KOPT-K1 (cell line): ENCODE results near the gene ERC2.
"Not testable (repeated sequence)": the region's sequence is repeated elsewhere in the genome, so short reads cannot be mapped to it uniquely, and the experiment has no call there.

Experiments
- H3K27ac ChIP-seq: fragments of 200-600 bp; sonication (generic); 2 replicates; pipeline ENCODE4 v1.5.1; 2016; ENCODE audit warnings: antibody characterized with exemption, mild to moderate bottlenecking, low read depth, low read length; ENCODE audit not compliant: poor library complexity, severe bottlenecking
- H3K36me3 ChIP-seq: fragments of 200-600 bp; sonication (generic); 2 replicates; pipeline ENCODE4 v1.5.1; 2017; ENCODE audit warnings: antibody characterized with exemption, mild to moderate bottlenecking, low read length, moderate library complexity; ENCODE audit not compliant: insufficient read depth
- H3K9me3 ChIP-seq: fragments of 200-600 bp; sonication (generic); 2 replicates; pipeline ENCODE4 v1.5.1; 2017; ENCODE audit warnings: antibody characterized with exemption, low read length, mild to moderate bottlenecking; ENCODE audit not compliant: insufficient read depth, poor library complexity, severe bottlenecking

ERC2 gene

DNA sequence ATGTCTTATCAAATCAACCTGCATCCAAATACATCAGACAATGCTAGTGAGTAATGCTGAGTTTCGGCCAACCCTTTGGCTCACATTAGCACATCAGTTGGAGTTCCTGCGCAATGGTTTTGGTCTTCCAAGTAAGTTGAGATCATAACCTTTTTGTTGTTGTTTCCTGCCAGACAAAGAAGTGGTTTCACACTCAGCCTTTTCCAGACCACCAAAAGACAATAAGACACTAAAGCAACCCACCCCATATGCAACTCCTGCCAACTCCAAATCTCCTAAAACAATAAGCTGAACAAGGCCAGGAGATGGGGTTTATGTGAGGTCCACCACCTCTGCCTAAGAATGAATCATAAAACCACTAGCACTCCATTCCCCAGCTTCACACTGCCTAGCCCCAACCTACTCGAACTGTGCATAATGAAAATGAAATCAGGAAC lies 177.0 kb downstream of the ERC2 start:
- H3K36me3 ChIP-seq, result no peaks in the 10 kb centered on the region
- no peaks in the 10 kb centered on the region for H3K9me3 ChIP-seq
- H3K27ac ChIP-seq, result no peak overlapping the region

DNA sequence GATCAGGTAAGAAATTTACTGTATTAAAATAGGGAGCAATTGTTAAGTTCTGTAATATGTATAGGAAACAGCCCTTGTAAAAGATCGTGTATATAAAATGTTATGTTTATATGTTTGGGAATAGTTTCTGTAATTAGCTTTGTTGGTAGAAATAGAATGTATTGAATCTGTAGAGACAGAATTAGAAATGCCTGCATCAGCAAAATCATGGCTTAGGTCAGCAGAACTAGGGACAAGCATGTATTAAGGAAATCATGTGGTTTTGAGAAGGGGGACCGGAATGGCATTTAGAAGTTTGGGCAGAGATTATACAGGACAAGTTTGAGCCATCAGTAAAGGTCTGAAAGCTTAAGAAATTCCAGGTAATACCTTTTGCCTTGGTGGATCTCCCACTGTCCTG lies 177.9 kb downstream of the ERC2 start:
- H3K9me3 ChIP-seq, result no peaks in the 10 kb centered on the region
- no peak overlapping the region for H3K27ac ChIP-seq
- no peaks in the 10 kb centered on the region for H3K36me3 ChIP-seq

DNA sequence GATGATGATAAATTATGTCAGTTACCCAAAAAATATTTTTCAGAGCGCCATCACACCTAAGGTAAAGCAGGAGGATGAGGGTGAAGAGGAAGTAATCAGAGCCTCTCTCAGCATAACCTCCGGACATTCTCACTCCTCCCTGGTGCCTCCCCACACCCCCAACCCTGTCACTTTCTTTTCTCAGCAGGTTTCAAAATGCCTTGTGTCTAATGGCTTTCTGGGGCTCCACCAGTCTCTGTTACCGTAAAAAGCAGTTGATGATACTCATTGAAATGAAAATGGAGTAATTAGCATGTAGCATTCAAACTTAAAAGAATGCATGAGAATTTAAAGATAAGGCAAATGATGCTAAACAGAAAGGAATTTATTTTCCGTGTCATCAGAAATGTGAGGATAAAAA lies 180.0 kb downstream of the ERC2 start:
- no peak overlapping the region for H3K27ac ChIP-seq

DNA sequence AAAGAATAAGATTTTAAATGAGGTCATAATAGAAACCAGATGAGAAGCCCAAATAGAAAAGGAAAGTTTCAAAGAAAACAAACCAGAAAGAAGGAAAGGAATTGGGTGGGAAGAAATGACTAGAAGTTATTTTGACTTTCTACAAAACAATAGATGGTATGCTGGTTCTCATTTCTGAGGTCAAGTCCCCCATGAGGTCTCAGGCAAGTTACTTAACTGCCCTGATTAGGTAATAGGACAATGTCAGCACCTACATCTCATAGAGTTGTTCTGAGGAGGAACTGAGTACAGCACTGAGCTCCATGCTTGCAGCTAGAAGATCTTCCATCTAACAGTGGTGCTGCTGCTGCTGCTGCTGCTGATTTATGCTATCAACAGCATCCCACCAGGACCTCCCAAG lies 185.9 kb downstream of the ERC2 start:
- no peaks in the 10 kb centered on the region for H3K36me3 ChIP-seq
- H3K27ac ChIP-seq, result no peak overlapping the region
- H3K9me3 ChIP-seq, result no peaks in the 10 kb centered on the region

More for the DNA sequence above, 180.0 kb downstream of the ERC2 start:
- Histone ChIP-seq H3K36me3 (no peaks in the 10 kb centered on the region), H3K9me3 (no peaks in the 10 kb centered on the region)

DNA sequence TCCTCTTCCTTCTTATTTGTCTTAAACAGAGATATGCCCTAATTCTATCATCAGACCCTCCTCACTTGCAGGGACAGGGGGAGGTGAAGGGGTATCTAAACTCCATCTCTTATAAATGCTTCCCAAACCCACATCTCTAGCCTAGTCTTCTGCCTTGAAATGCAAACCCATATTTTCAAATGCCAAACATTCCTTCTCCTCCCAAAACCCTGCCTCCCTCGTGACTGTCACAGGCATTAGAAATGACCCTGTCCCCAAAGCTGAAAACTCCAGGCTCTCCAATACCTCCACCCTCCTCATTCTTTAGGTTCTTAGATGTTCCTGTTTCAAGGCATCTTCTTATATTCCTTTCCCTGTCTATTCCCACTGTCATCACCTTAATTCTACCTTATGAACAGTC lies 191.0 kb downstream of the ERC2 start:
- Histone ChIP-seq H3K27ac (no peak overlapping the region), H3K9me3 (no peaks in the 10 kb centered on the region), H3K36me3 (no peaks in the 10 kb centered on the region)

DNA sequence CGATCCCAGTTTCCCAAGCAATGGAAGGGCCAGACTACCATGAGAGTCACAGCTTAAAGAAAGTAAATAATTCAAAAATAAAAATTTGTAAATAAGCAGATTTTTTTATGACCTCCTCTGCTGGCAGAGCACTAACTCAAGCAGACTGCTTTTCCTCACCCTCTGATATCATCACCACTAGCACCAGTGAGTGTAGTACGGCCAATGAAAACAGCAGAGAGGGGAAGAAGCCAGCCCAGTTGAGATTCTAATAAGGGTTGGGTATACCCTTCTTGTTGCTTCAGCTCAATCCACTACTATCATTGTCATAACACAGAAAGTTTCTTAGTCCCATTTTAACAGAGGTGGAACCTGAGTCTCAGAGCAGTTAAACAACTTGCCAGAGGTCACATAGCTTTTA lies 193.1 kb downstream of the ERC2 start:
- H3K9me3 ChIP-seq, result no peaks in the 10 kb centered on the region
- no peaks in the 10 kb centered on the region for H3K36me3 ChIP-seq
- H3K27ac ChIP-seq, result no peak overlapping the region

DNA sequence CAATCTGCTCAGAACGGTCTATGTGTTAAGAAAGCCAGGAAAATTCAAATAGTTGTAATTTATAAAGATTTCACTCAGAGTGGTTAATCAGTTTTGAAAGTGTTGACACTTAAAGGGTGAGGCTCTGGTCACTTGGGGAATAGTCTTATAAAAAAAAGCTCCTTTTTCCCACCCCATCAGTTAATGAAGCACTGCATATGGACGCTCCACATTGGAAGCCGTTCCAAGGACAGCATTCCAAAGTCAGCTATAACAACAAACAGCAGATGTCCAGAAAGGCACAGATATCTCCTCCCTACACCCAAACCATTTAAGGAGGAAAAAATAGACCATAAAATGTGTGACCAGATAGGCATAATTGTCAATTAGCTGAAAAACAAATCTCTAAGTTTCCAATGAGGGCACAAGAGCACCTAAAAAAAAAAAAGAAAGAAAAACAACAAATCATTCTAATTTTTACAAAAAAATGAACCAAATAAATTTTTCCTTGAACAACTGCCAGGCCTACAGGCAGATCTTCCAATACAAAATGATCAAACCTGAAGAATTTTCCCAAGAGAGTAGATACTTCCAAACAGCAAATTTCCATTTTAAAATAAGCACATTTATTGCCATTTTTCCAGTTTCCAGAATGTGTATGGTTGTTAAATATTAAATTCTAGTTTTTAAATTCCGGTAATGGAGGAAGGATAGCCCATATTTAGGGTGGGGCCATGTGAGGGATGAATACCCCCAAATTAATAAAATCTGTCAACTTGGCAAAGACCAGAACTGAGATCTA lies 198.3 kb downstream of the ERC2 start:
- no peak overlapping the region for H3K27ac ChIP-seq
- H3K9me3 ChIP-seq, result no peaks in the 10 kb centered on the region
- no peaks in the 10 kb centered on the region for H3K36me3 ChIP-seq

DNA sequence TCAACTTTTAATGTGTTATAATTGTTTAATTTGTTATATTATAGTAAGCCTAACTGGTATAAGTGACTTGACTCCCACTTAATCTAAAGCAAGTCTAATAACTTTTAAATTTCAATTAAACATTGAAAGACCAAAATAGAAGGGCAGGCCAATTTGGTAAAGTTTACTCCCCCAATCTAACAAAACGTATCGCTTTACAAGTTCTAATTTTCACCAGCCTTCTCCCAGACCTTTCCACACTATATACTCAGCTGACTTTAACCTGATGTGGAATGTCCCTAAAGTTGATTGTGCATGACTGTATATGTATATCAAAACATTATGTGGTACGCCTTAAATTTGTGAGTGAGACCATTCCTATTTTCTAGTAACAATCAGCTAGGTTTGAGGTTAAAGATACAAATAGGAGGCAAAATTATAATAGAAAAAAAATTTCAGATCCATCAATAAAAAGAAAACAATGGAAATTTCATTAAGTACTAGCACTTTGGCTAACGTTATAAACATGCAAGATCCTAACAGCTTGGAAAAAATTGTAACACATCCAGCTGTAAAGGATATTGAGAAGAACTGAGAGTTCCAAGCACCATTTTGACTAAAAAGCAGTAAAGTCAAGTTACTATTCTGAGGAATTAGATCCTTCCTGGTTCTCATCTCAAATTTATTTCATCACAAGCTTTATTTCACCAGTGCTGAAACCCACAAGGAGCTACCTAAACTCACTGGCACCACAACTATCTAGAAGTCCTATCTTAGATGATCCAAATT lies 199.5 kb downstream of the ERC2 start:
- no peak overlapping the region for H3K27ac ChIP-seq

DNA sequence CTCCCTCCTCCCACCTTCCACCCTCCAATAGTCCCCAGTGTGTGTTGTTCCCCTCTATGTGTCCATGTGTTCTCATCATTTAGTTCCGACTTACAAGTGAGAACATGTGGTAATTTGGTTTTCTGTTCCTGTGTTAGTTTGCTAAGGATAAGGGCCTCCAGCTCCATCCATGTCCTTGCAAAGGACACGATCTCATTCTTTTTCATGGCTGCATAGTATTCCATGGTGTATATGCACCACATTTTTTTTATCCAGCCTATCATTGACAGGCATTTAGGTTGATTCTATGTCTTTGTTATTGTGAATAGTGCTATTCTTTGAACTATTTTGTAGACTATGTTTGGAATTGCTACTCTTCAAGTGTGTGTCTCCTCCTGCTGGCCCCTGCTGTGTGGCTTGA lies 206.4 kb downstream of the ERC2 start:
- not testable (repeated sequence) for H3K27ac ChIP-seq, H3K9me3 ChIP-seq, H3K36me3 ChIP-seq

More for the DNA sequence above, 199.5 kb downstream of the ERC2 start:
- Histone ChIP-seq H3K9me3 (no peaks in the 10 kb centered on the region), H3K36me3 (no peaks in the 10 kb centered on the region)

DNA sequence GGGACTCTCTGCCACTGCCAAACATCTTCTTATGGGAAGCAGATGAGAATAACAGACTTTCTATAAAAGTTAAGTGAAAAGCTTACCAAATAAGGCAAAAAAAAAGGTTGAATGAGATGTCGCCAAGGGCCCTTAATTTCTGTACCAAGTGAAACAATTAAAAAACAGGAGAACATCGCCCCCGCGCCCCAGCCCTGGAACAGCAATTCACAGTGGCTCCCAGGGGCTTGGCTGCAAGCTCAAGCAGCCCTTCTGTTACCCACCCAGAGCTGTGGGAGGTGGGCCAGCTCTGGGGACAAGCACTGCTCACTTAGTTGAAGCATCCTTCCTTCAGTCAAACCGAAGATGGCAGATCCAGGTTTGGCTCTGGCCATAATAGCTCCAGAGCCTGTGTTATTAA lies 208.0 kb downstream of the ERC2 start:
- Histone ChIP-seq H3K27ac (no peak overlapping the region), H3K36me3 (no peaks in the 10 kb centered on the region), H3K9me3 (no peaks in the 10 kb centered on the region)

DNA sequence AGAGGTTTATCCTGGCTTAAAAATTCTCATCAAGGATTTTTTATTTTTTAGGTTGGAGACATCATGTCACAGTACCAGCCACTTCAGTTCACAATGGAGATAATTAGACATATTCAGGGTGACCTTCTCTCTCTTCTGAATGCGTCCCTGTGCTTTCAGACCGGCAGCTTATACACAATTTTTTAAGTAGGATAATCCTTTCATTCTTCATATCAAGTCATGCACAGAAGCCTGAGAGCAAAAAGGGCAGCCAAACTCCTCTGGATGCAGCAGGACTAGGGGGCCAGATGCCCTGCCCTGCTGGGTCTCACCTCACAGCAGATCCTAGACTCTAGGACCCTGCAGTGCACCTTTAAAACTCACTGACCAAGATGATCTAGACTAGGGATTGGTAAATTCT lies 210.4 kb downstream of the ERC2 start:
- no peaks in the 10 kb centered on the region for H3K36me3 ChIP-seq
- H3K27ac ChIP-seq, result no peak overlapping the region
- no peaks in the 10 kb centered on the region for H3K9me3 ChIP-seq

DNA sequence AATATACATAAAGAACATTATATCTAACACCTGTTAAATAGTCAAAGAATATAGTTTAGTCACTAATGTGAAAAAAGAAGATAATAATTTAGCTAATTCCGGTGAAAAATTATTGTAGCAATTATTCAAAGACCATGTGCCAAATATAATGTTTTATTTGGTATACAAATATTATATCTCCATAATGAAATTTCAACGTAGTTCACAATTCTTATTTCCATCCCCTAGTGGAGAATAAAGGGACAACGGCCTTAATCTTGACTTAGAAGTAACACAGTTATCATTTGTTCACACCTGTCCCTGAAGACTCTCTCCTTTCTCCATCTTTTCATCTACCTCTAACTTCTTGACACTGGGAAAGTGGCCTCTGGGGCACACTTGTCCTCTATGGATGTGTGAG lies 213.4 kb downstream of the ERC2 start:
- Histone ChIP-seq H3K9me3 (no peaks in the 10 kb centered on the region), H3K27ac (no peak overlapping the region), H3K36me3 (no peaks in the 10 kb centered on the region)

DNA sequence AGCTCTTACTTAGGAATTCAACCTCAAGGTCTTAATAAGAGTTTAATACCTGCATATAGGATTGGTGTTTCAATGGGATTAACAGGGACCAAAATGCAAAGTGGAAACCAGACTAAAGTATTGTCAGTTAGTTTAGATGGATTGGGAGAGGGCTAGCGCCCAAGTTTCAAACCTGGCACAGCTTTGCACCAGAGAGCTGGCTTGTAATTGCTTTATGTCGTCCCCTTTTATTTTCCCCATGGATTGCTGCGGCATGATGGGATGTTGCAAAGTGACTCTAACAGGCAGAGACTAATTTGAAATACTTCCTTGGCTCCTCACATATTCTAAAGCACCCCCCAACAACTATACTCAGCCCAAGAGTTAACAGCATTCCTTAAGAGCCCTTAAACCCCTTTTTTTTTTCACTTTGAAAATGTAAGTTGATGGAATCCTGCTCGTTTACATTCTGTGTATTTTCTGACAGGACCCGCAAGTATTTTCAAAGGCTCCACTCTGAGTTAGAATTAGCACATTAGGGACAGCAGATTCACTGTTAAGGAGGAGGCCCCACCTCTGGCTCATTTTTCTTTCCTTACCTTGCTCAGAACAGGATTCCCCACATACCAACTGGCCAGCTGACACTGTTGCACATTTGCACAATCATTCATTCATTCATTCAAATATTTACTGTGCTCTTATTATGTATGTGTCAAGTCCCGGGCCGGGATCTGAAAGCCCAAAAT lies 214.2 kb downstream of the ERC2 start:
- no peaks in the 10 kb centered on the region for H3K9me3 ChIP-seq
- H3K27ac ChIP-seq, result no peak overlapping the region

DNA sequence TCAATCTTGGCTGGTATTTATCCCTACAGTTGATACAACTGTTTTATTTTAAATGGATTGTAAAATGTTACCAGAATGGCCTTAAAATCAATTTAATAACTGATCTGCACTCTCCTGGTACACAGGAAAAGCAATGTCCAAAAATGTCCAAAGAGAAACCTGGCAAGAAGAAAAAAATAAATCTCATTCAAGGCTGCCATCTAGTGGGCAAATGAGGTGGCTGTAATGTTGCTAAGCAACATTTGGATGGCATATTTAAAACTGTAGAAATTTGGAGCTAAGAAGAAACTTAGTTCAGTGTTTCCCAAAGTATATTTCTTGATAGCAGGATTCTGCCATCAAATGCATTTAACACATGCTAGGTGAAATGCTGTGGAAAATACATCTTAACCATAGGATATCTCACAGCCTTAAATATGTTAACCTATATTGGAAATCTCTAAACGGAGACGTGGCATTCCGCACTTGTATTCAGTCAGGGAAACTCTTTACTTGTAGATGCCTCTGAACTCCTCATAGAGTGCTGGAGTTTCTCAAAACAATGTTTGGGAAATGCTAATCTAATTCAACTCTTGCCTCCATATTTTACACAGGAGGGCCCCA lies 216.8 kb downstream of the ERC2 start:
- no peaks in the 10 kb centered on the region for H3K9me3 ChIP-seq
- no peaks in the 10 kb centered on the region for H3K36me3 ChIP-seq
- H3K27ac ChIP-seq, result no peak overlapping the region

More for the DNA sequence above, 214.2 kb downstream of the ERC2 start:
- no peaks in the 10 kb centered on the region for H3K36me3 ChIP-seq

DNA sequence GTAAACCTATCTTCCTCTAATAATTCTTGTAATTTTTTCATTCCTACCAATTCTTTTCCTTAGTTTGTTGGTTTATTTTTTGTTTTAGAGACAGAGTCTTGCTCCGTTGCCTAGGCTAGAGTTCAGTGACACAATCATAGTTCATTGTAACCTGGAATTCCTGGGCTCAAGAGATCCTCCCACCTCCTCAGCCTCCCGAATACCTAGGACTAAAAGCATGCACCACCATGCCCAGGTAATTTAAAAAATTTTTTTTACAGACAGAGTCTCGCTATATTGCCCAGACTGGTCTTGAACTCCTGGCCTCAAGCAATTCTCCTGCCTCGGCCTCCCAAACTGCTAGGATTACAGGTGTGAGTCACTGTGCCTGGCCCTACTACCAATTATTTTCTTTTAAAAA lies 220.2 kb downstream of the ERC2 start:
- H3K27ac ChIP-seq, result no peak overlapping the region
- H3K9me3 ChIP-seq, result no peaks in the 10 kb centered on the region
- no peaks in the 10 kb centered on the region for H3K36me3 ChIP-seq
